ENCODE data around the gene LOC128125822.

GRCh38 chr6:63598049-63599036 is 26.1 kb downstream of the LOC128125822 start:
- TF ChIP-seq CTCF (IDR thresholded peaks at IDR 0.05) (peak; percentile 47 to 87 (median 80)), POLR2A (IDR thresholded peaks at IDR 0.05) (no peak)
